AG04449 (cell line): ENCODE data around the gene MEIS1.

Source experiments
- CTCF ChIA-PET: fragments of 350-600 bp; formaldehyde crosslinking; extraction: SDS; loops from one replicate; lab custom pipeline; 2021; ENCODE audit warnings: antibody characterized with exemption; lab: Yijun Ruan, JAX
- POLR2A ChIA-PET: fragments of 400-600, 350-600 bp; formaldehyde crosslinking; extraction: SDS; loops from one replicate; lab custom pipeline; 2020; ENCODE audit warnings: antibody characterized with exemption, inconsistent platforms; lab: Yijun Ruan, JAX
- DNase-seq: peaks from one replicate; pipeline ENCODE4 v3.0.0-alpha.2; 2010; ENCODE audit warnings: low read depth, low spot score
- H3K4me3 ChIP-seq: 2 replicates; pipeline ENCODE4 v1.5.1; 2011; ENCODE audit warnings: low read depth, mild to moderate bottlenecking, control low read depth, low read length
- CTCF ChIP-seq: IDR thresholded peaks from one replicate; pipeline ENCODE4 v1.5.1; 2011; ENCODE audit warnings: mild to moderate bottlenecking, moderate library complexity, low read length, control low read depth, inconsistent platforms; ENCODE audit not compliant: insufficient read depth; ENCODE audit errors: missing control alignments

Gene MEIS1

DNA sequence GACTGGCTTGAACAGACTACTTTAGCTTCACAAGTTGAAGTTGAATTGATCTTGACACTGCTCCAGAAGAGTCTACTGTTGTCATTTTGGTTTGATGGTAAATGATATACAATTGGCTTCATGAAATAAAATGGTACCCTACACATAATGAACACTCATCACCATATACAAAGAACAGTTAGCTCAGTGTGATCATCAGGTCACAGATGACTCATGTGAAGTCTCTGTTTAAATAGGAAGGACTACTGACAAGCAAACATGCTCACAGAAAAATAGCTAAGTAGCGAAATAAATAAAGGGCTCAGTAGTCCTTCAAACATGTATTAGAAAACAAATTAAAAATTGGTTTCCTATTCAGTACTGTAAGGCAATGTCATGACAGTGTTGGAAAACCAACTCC, 96.2 kb downstream of the MEIS1 start:
- ChIA-PET CTCF (interaction anchor here (1.0 kb wide), 1 partner anchor 16 kb away, joined by 3 read pairs; no protein-coding TSS in a partner anchor), POLR2A (no interaction called here)
- no peak for DNase-seq
- no peak for TF ChIP-seq CTCF
- H3K4me3 ChIP-seq, result no peak overlapping the region

DNA sequence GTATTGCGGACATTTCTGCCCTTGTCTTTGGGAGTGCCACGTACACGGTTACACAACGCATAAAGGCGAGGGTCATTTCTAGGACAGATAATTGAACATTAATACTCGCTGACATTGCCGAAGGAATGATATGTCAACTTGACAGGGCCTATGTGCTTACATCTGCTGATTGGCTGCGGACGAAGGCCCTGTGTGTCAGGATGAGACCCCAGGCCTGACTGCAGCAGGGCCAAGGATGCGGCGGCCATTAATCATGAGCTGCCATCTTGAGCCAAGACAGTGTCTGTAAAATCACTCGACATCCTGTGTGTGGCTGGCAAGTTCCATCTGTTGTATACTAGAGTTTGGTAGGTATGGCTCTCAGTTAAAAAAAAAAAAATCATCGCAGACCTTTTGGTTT, 96.6 kb downstream of the MEIS1 start:
- TF ChIP-seq CTCF, result no peak
- ChIA-PET CTCF (interaction anchor here (1.0 kb wide), 1 partner anchor 16 kb away, joined by 3 read pairs; no protein-coding TSS in a partner anchor), POLR2A (no interaction called here)
- DNase-seq, result no peak
- H3K4me3 ChIP-seq, result no peak overlapping the region

GRCh38 chr2:66532972-66533868, 98.3 kb downstream of the MEIS1 start:
- DNase-seq, result no peak
- TF ChIP-seq CTCF, result no peak
- CTCF ChIA-PET, result interaction anchor here (0.6 to 1.0 kb wide), 3 partner anchors 12 to 106 kb away, joined by 3 to 4 read pairs (median 3); no protein-coding TSS in a partner anchor
- POLR2A ChIA-PET, result no interaction called here
- no peak overlapping the region for H3K4me3 ChIP-seq

DNA sequence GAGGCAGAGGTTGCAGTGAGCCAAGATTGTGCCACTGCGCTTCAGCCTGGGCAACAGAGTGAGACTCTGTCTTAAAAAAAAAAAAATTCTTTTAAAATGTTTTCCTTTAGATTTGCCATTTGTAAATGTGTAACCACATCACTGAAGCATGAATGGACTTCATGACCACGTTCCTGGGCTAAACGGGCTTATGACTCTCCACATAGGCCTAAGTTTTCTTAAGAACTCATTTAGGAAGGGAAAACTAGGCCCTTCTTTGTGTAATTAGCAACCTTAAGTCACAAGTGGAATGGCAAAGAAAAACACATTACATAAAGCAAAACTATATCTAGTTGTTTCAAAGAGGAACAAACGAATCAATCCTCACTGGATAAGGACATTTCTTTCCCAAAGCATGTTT, 99.5 kb downstream of the MEIS1 start:
- CTCF ChIA-PET, result interaction anchor here (0.9 kb wide), 1 partner anchor 13 kb away, joined by 4 read pairs; no protein-coding TSS in a partner anchor

DNA sequence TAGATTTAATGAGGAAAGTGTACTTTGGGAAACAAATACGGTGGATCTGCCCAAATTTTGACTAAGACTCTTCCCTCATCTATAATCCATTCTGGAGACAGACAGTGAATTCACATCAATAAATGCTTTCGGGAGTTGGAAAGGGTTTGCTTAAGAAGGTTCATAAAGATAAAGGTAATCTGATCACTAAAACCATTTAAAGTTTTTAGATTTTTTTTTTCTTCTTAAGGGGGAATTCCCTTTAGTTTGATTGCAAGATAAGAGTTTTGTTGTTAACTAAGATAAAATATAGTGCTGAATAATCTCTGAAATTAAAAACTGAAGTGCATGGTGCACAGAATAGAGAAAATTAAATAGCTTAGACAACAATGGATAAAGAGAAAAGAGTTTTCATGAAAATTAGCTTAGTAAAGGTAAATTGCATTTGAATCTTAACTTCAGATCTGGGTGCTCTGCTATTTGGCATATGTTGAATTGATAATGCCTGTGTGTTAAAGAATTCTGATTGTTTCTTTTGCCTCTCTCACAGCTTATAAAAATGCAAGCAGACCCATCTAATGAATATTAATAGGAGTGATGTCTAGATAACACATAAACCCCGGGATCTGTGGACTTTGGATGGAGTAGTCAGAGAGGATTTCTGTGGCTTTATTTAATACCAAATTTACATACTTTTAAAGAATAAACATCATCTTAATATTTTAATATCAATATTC, 100.8 kb downstream of the MEIS1 start:
- no peak for TF ChIP-seq CTCF
- POLR2A ChIA-PET, result no interaction called here

More for the DNA sequence above, 99.5 kb downstream of the MEIS1 start:
- no peak for TF ChIP-seq CTCF
- POLR2A ChIA-PET, result no interaction called here
- no peak overlapping the region for H3K4me3 ChIP-seq
- DNase-seq, result no peak

GRCh38 chr2:66536290-66536673, 101.4 kb downstream of the MEIS1 start:
- ChIA-PET POLR2A (no interaction called here), CTCF (interaction anchor here (0.8 kb wide), 1 partner anchor 27 kb away, joined by 3 read pairs; no protein-coding TSS in a partner anchor)
- no peak overlapping the region for H3K4me3 ChIP-seq
- DNase-seq, result no peak
- TF ChIP-seq CTCF, result no peak

More for the DNA sequence above, 100.8 kb downstream of the MEIS1 start:
- no peak for DNase-seq
- no peak overlapping the region for H3K4me3 ChIP-seq
- CTCF ChIA-PET, result interaction anchor here (1.1 kb wide), 1 partner anchor 1496 kb away, joined by 3 read pairs; no protein-coding TSS in a partner anchor
